Breast epithelium (tissue), 3 donors: ENCODE data around the gene CALU.

ENCODE experiments used
- POLR2A ChIP-seq: fragments of 450-650 bp; IDR thresholded peaks from one replicate; pipeline ENCODE4 v1.6.1; 2016; ENCODE audit warnings: antibody characterized with exemption, mild to moderate bottlenecking, moderate library complexity
- POLR2AphosphoS5 ChIP-seq, 3 donors: sonication (generic); formaldehyde crosslinking; IDR thresholded peaks; one replicate each; pipeline ENCODE4 v1.6.1; 2017; ENCODE audit warnings: antibody characterized with exemption in 3 of 3
- TF ChIP-seq, protein P1 (sequence below), 3 donors: fragments of 450-650 bp; IDR thresholded peaks; one replicate each; pipeline ENCODE4 v1.5.1; 2016 to 2017; ENCODE audit warnings: antibody characterized with exemption in 3 of 3, mild to moderate bottlenecking in 3 of 3, moderate library complexity in 3 of 3

DNA sequence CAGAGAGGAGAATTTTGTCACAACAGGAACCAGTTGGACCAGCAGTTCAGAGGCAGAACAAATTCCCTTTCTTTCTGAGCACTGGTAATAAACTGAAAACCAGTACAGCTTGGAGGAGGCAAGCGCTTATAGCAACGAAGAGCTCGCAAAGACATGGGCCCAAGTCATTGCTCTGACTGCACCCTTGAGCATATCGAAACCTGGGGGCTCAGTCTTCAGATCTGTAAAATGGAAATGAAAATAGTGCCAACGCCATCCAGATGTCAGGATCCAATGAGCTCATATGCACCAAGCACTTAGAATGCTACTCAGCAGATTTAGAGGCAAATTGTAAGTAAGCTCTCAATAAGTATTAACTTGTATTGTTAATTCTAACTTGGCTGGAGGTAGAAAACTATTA, 14.4 kb upstream of the CALU start:
- TF ChIP-seq, protein P1, sequence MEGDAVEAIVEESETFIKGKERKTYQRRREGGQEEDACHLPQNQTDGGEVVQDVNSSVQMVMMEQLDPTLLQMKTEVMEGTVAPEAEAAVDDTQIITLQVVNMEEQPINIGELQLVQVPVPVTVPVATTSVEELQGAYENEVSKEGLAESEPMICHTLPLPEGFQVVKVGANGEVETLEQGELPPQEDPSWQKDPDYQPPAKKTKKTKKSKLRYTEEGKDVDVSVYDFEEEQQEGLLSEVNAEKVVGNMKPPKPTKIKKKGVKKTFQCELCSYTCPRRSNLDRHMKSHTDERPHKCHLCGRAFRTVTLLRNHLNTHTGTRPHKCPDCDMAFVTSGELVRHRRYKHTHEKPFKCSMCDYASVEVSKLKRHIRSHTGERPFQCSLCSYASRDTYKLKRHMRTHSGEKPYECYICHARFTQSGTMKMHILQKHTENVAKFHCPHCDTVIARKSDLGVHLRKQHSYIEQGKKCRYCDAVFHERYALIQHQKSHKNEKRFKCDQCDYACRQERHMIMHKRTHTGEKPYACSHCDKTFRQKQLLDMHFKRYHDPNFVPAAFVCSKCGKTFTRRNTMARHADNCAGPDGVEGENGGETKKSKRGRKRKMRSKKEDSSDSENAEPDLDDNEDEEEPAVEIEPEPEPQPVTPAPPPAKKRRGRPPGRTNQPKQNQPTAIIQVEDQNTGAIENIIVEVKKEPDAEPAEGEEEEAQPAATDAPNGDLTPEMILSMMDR (IDR thresholded peaks at IDR 0.05) = no peak
- TF ChIP-seq POLR2A = no peak
- no peak for TF ChIP-seq POLR2AphosphoS5 (IDR thresholded peaks at IDR 0.05)
